ENCODE results near the gene FCN3.

DNA sequence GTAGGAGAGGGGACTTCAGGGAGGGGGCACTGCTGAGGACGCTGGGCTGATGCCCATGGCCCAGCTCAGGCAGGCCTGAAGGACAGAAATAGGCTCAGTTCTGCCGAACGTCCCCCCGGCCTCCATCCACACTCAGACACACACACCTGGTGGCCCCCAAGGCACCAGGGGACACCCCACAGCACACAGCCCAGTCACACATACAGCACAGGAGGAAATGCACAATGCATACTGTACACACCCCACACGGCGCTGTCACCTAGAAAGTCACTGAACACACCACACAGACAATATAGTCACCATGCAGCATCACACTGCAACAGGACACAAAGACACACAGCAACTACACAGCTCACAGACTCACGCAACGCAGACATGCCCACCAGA, 32.2 kb downstream of the FCN3 start:
- TF ChIP-seq CTCF (IDR thresholded peaks at IDR 0.05) (no peak), NFE2L2 (conservative IDR thresholded peaks at IDR 0.05; ENCODE audit: low read length) (no peak), KDM5A (IDR thresholded peaks at IDR 0.05) (no peak), KDM1A (IDR thresholded peaks at IDR 0.05; ENCODE audit: low read depth) (no peak), CEBPB (IDR thresholded peaks at IDR 0.05) (no peak), RAD21 (conservative IDR thresholded peaks at IDR 0.05 in 1 of 2, IDR thresholded peaks at IDR 0.05 in 1 of 2) (no peak), POLR2A (IDR thresholded peaks at IDR 0.05; ENCODE audit: low read length) (no peak), BHLHE40 (IDR thresholded peaks at IDR 0.05; ENCODE audit: low read depth, low read length) (no peak), MAZ (IDR thresholded peaks at IDR 0.05; ENCODE audit: borderline replicate concordance, low read depth, low read length) (no peak), CHD2 (IDR thresholded peaks at IDR 0.05; ENCODE audit: low read length, partially characterized antibody) (no peak)

Measured in A549 (cell line).